H1 (cell line): ENCODE data around the gene ARHGAP15. TPM values are rescaled to one million over a fixed set of nuclear protein-coding genes. Genes with fewer than 3 reads are reported as not detected.

Experiments used
- RNF2 ChIP-seq: fragments of 200-900, 300-1000 bp; sonication (generic); IDR thresholded peaks from 2 replicates; pipeline ENCODE4 v1.7.1; 2016; ENCODE audit warnings: borderline replicate concordance, low read depth, mild to moderate bottlenecking, antibody characterized with exemption, low read length; ENCODE audit not compliant: poor library complexity, severe bottlenecking; ENCODE audit errors: missing control alignments
- TAF1 ChIP-seq: IDR thresholded peaks from 2 replicates; pipeline ENCODE4 v1.6.1; 2011; ENCODE audit warnings: mild to moderate bottlenecking, low read depth, low read length
- polyA plus RNA-seq, 7 experiments: library from polyadenylated mRNA; depleted of rRNA in 3 of 7; stranded (reverse) in 5 of 7; unstranded in 2 of 7; fragments of >200 nt in 5 of 7; fragments of 200-250 nt in 2 of 7; gene quantifications; 1 replicate in 5 of 7; 2 replicates in 1 of 7; 4 replicates in 1 of 7; pipeline versions ENCODE4 v1.2.1 to v1.2.3, GENCODE V29; 2011 to 2013; ENCODE audit warnings: missing spikeins in 2 of 7, mixed read lengths in 2 of 7
- total RNA-seq: library from RNA; stranded (reverse); fragmentation: NEBNext Ultra II Directional; extraction: Animal tissue kit (Norgen Biotek cat#: 25700); gene quantifications from 2 replicates; pipeline ENCODE4 v1.2.1, GENCODE V29; 2021

Gene ARHGAP15
- total and polyA plus RNA-seq, 2 of the 8 experiments (the other 6 are each of a cell fraction or from before 2014, with no cell fraction given): not detected

DNA sequence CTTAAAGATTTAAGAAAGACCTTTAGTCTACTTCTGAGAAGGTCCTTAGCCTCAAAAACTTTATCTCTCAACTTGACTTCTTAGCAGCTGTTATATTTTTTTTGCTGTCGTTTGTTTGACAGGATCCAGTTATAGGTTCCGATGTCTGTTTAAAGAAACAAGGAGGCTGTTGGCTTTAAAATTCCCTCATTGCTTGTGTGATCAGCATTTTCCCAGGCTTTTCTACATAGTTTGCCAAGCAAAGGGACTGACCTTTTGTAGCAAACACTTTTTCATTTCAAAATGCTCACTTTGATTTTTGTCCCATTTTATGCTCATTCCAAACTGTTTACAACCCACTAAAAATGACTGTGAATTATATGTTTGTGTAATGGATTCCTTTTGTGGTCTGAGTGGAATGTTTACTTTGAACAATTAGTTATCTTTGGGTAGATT lies 394.9 kb downstream of the ARHGAP15 start (continued):
- TF ChIP-seq RNF2 (no peak), TAF1 (no peak)
